RWPE2 (cell line): ENCODE results near the gene SMG6.

Experiments
- ATAC-seq: fragments of 200-7000 bp; cut with Tn5 transposase; 3 replicates; pipeline ENCODE4 v1.9.1; 2021; ENCODE audit warnings: low read depth
- DNase-seq: peaks from one replicate; pipeline ENCODE4 v3.0.0-alpha.2; 2020; ENCODE audit warnings: low spot score
- H3K27ac ChIP-seq: fragments of 450-650 bp; 2 replicates; pipeline ENCODE4 v1.5.1; 2017; ENCODE audit warnings: mild to moderate bottlenecking; ENCODE audit not compliant: poor library complexity, severe bottlenecking
- H3K27me3 ChIP-seq: fragments of 250-450 bp; sonication (Bioruptor Pico); 2 replicates; pipeline ENCODE4 v1.5.1; 2021; ENCODE audit warnings: mild to moderate bottlenecking, moderate library complexity; ENCODE audit not compliant: insufficient read depth, poor library complexity, severe bottlenecking
- H3K36me3 ChIP-seq: fragments of 250-450 bp; sonication (Bioruptor Pico); 2 replicates; pipeline ENCODE4 v1.5.1; 2020; ENCODE audit warnings: low read depth, mild to moderate bottlenecking, moderate library complexity
- H3K4me1 ChIP-seq: fragments of 250-450 bp; sonication (Bioruptor Pico); 2 replicates; pipeline ENCODE4 v1.5.1; 2021; ENCODE audit warnings: mild to moderate bottlenecking, moderate library complexity; ENCODE audit not compliant: insufficient read depth, poor library complexity, severe bottlenecking
- H3K4me3 ChIP-seq: fragments of 250-450 bp; sonication (Bioruptor Pico); 2 replicates; pipeline ENCODE4 v1.5.1; 2021; ENCODE audit warnings: mild to moderate bottlenecking, moderate library complexity; ENCODE audit not compliant: severe bottlenecking
- H3K9me3 ChIP-seq: fragments of 250-450 bp; sonication (Bioruptor Pico); 2 replicates; pipeline ENCODE4 v1.5.1; 2021; ENCODE audit warnings: mild to moderate bottlenecking, moderate library complexity; ENCODE audit not compliant: severe bottlenecking
- TF ChIP-seq, protein P1 (sequence below): fragments of 450-650 bp; IDR thresholded peaks from one replicate; pipeline ENCODE4 v1.5.1; 2017; ENCODE audit warnings: mild to moderate bottlenecking, moderate library complexity; ENCODE audit not compliant: poor library complexity, severe bottlenecking

SMG6 gene

DNA sequence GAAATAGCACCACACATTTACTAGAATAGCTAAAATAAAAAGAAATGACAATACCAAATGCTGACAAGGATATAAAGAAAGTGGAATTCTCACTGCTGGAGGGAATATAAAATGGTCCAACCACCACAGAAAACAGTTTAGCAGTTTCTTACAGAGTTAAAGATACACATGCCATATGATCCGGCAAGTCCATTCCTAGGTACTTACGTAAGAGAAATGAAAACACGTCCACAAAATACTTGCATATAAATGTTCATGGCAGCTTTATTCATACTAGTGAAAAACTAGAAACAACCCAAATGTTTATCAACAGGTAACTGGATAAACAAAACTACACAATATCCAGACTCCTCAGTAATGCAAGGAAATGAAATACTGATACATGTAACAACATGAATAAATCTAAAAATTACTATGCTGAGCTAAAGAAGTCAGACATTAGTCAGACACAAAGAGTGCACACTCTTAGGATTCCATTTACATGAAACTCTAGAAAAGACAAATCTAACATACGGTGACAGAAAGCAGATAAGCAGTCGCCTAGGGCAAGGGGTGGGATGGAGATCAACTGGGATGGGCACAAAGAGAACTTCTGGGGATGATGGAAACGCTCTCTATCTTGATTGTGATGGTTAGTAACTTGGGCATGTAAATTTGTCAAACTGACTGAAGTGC is 76.4 kb downstream of the SMG6 start:
- DNase-seq (no peak), ATAC-seq (peak; percentile 83)
- Histone ChIP-seq H3K9me3 (no peaks in the 10 kb centered on the region), H3K27me3 (no peaks in the 10 kb centered on the region), H3K36me3 (no peaks in the 10 kb centered on the region), H3K27ac (peak overlapping the region; percentile 23), H3K4me1 (peaks cover 23% of the 10 kb centered on the region), H3K4me3 (no peak overlapping the region)
- TF ChIP-seq, protein P1, sequence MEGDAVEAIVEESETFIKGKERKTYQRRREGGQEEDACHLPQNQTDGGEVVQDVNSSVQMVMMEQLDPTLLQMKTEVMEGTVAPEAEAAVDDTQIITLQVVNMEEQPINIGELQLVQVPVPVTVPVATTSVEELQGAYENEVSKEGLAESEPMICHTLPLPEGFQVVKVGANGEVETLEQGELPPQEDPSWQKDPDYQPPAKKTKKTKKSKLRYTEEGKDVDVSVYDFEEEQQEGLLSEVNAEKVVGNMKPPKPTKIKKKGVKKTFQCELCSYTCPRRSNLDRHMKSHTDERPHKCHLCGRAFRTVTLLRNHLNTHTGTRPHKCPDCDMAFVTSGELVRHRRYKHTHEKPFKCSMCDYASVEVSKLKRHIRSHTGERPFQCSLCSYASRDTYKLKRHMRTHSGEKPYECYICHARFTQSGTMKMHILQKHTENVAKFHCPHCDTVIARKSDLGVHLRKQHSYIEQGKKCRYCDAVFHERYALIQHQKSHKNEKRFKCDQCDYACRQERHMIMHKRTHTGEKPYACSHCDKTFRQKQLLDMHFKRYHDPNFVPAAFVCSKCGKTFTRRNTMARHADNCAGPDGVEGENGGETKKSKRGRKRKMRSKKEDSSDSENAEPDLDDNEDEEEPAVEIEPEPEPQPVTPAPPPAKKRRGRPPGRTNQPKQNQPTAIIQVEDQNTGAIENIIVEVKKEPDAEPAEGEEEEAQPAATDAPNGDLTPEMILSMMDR = no peak

GRCh38 chr17:2223617-2223927 is 80.0 kb downstream of the SMG6 start:
- TF ChIP-seq, protein P1 = no peak
- H3K27ac ChIP-seq = no peak overlapping the region
- DNase-seq = no peak
- no peak overlapping the region for H3K4me3 ChIP-seq
- H3K27me3 ChIP-seq = no peaks in the 10 kb centered on the region
- peaks cover 27% of the 10 kb centered on the region for H3K4me1 ChIP-seq
- no peaks in the 10 kb centered on the region for H3K9me3 ChIP-seq
- peaks cover 9% of the 10 kb centered on the region; the same call in 1 of the 2 replicates for H3K36me3 ChIP-seq
- no peak for ATAC-seq

DNA sequence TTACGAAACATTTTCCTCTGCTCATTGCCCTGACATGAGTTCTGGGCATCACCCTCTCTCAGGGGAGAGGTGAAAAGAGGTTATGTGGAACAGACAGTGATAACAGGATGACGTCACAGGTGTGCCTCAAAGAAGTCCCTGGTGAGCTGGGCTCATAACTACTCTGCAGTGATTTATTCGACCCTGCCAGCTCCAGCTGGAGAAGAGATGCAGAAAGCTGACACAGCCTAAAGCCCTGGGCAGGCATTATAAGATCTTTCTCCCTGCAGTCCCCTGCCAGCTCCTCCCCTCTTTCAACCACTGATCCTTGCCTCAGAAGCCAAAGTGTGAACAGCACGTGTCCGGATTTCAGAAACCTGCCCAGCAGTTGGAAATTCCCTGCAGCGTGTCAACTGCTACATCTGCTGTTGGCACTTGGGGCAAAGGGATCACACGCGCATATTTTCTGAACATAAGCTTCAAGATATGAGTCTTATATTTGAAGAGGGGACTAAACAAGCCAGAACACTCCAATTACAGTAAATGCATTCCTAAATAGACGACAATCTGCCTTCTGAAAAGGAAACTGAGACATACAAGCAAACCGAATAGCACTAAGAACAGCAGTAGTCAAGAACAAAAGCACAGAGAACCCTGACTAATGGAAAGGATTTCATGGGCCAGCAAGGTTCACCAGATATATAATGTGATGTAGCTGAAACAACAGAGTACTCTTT is 80.5 kb downstream of the SMG6 start:
- H3K27ac ChIP-seq = no peak overlapping the region
- H3K9me3 ChIP-seq = peaks cover 2% of the 10 kb centered on the region
- DNase-seq = no peak
- H3K4me3 ChIP-seq = no peak overlapping the region
- TF ChIP-seq, protein P1 = no peak
- ATAC-seq = no peak
- H3K27me3 ChIP-seq = no peaks in the 10 kb centered on the region
- H3K4me1 ChIP-seq = peaks cover 30% of the 10 kb centered on the region
- peaks cover 9% of the 10 kb centered on the region; the same call in 1 of the 2 replicates for H3K36me3 ChIP-seq

GRCh38 chr17:2222301-2222700 is 81.3 kb downstream of the SMG6 start:
- TF ChIP-seq, protein P1 = no peak

GRCh38 chr17:2218426-2218825 is 85.2 kb downstream of the SMG6 start:
- peaks cover 2% of the 10 kb centered on the region for H3K9me3 ChIP-seq
- DNase-seq = peak; percentile 89
- H3K4me1 ChIP-seq = peaks cover 28% of the 10 kb centered on the region
- H3K36me3 ChIP-seq = peaks cover 9% of the 10 kb centered on the region; the same call in 1 of the 2 replicates
- ATAC-seq = peak; percentile 98
- peak overlapping the region; percentile 58 for H3K27ac ChIP-seq
- no peak overlapping the region for H3K4me3 ChIP-seq
- no peaks in the 10 kb centered on the region for H3K27me3 ChIP-seq
- TF ChIP-seq, protein P1 = no peak

More at GRCh38 chr17:2222301-2222700, 81.3 kb downstream of the SMG6 start:
- ATAC-seq (no peak), DNase-seq (no peak)
- no peak overlapping the region for H3K4me3 ChIP-seq
- H3K36me3 ChIP-seq = peaks cover 9% of the 10 kb centered on the region; the same call in 1 of the 2 replicates
- H3K4me1 ChIP-seq = peaks cover 27% of the 10 kb centered on the region
- peaks cover 2% of the 10 kb centered on the region for H3K9me3 ChIP-seq
- no peak overlapping the region for H3K27ac ChIP-seq
- H3K27me3 ChIP-seq = no peaks in the 10 kb centered on the region
